ENCODE data around the gene PDLIM7. TPM values are rescaled to one million over a fixed set of nuclear protein-coding genes. Genes with fewer than 3 reads are reported as not detected.

Gene PDLIM7
- total and polyA plus RNA-seq, 2 experiments from 2014 or later, result 94.7 to 128 TPM

GRCh38 chr5:177530638-177531037, 33.2 kb upstream of the PDLIM7 start (continued):
- TF ChIP-seq NANOG (IDR thresholded peaks at IDR 0.05; ENCODE audit: borderline replicate concordance), result no peak
- no peak for TF ChIP-seq POLR2AphosphoS5 (IDR thresholded peaks at IDR 0.05; ENCODE audit: low read depth)
- no peak for TF ChIP-seq STAT1 (IDR thresholded peaks at IDR 0.05; ENCODE audit: unreplicated experiment)
- no peak for TF ChIP-seq CREB1 (CRISPR knock-in tag; IDR thresholded peaks at IDR 0.05; ENCODE audit: low read depth)
- no peak for TF ChIP-seq ZNF114 (CRISPR knock-in tag; IDR thresholded peaks at IDR 0.05)
- no peak for TF ChIP-seq EZH2 (IDR thresholded peaks at IDR 0.05; ENCODE audit: low read depth, unreplicated experiment)

- ATAC-seq (no peak), DNase-seq (ENCODE audit: low spot score) (no peak)
- Histone ChIP-seq H2AFZ (no peak overlapping the region), H3K27me3 (ENCODE audit: insufficient read depth) (no peaks in the 10 kb centered on the region), H3K4me2 (no peak overlapping the region), H3K27ac (ENCODE audit: low read depth) (no peak overlapping the region), H3K36me3 (ENCODE audit: insufficient read depth) (peaks cover 7% of the 10 kb centered on the region; the same call in 1 of the 2 replicates), H3F3A (replicated peaks; ENCODE audit: low read depth) (no peaks in the 10 kb centered on the region), H3K79me2 (replicated peaks; ENCODE audit: insufficient read depth) (no peaks in the 10 kb centered on the region), H3K4me3 (no peak overlapping the region), H3K9me2 (ENCODE audit: insufficient read depth) (no peaks in the 10 kb centered on the region), H4K20me1 (replicated peaks; ENCODE audit: insufficient read depth) (peaks cover 5% of the 10 kb centered on the region), H3K4me1 (ENCODE audit: insufficient read depth) (no peaks in the 10 kb centered on the region)
- H3K27ac Mint-ChIP-seq, result no peak overlapping the region
- no peak overlapping the region for H3K4me3 Mint-ChIP-seq
- peaks cover 32% of the 10 kb centered on the region for H3K36me3 Mint-ChIP-seq (ENCODE audit: low read depth)
- no peaks in the 10 kb centered on the region for H3K9me3 Mint-ChIP-seq
- peaks cover 4% of the 10 kb centered on the region for H3K27me3 Mint-ChIP-seq (ENCODE audit: insufficient read depth, low read depth, poor library complexity)
- H3K4me1 Mint-ChIP-seq, result no peaks in the 10 kb centered on the region
- TF ChIP-seq ZNF462 (CRISPR knock-in tag; IDR thresholded peaks at IDR 0.05) (no peak), CTCF (conservative IDR thresholded peaks at IDR 0.05; ENCODE audit: low read depth in 2 of 2) (no peak), REST (IDR thresholded peaks at IDR 0.05; ENCODE audit: unreplicated experiment) (no peak), CREB1 (CRISPR knock-in tag; IDR thresholded peaks at IDR 0.05; ENCODE audit: low read depth) (no peak)
Observed at GRCh38 chr5:177529247-177530203, 32.1 kb upstream of the PDLIM7 start.
